T-helper 9 cell (primary cell): ENCODE results near the gene DEAF1.
"Not testable (repeated sequence)": the region's sequence is repeated elsewhere in the genome, so short reads cannot be mapped to it uniquely, and the experiment has no call there.

ENCODE experiments used
- DNase-seq: peaks from one replicate; pipeline ENCODE4 v3.0.0-alpha.2; 2020
- total RNA-seq, 2 donors: gene quantifications; one replicate each; lab custom pipeline; 2026; lab: John Stamatoyannopoulos, UW

Gene DEAF1, protein sequence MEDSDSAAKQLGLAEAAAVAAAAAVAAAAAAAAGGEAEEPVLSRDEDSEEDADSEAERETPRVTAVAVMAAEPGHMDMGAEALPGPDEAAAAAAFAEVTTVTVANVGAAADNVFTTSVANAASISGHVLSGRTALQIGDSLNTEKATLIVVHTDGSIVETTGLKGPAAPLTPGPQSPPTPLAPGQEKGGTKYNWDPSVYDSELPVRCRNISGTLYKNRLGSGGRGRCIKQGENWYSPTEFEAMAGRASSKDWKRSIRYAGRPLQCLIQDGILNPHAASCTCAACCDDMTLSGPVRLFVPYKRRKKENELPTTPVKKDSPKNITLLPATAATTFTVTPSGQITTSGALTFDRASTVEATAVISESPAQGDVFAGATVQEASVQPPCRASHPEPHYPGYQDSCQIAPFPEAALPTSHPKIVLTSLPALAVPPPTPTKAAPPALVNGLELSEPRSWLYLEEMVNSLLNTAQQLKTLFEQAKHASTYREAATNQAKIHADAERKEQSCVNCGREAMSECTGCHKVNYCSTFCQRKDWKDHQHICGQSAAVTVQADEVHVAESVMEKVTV
- total RNA-seq: 37.9 to 48.3 reads per million in 2 donors

DNA sequence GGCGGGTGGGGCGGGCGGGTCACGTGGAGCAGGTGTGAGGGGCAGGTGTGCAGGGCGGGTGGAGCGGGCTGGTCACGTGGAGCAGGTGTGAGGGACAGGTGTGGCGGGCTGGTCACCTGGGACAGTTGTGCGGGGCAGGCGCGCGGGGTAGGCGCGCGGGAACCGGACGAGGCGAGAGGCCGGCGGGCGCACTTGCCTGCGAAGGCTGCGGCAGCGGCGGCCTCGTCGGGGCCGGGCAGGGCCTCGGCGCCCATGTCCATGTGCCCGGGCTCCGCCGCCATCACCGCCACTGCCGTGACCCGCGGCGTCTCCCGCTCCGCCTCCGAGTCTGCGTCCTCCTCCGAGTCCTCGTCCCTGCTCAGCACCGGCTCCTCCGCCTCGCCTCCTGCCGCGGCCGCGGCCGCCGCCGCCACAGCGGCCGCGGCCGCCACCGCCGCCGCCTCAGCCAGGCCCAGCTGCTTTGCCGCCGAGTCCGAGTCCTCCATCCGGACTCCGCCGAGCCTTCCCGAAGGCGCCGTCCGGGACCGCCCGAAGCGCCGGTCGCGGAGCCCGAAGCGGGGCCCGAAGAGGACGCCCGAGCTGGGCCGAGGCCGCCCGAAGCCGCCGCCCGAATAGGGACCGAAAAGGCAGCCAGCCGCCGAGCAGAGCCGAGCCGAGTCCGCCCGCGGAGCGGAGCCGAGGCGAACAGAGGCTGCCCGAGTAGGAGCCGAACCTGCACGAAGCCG, at the start of gene DEAF1:
Gene DEAF1 (minus strand): TSS at position 660 of the 725 bp plus-strand sequence. CDS start 175 bp downstream, at position 485.
- peak; percentile 98 for DNase-seq

DNA sequence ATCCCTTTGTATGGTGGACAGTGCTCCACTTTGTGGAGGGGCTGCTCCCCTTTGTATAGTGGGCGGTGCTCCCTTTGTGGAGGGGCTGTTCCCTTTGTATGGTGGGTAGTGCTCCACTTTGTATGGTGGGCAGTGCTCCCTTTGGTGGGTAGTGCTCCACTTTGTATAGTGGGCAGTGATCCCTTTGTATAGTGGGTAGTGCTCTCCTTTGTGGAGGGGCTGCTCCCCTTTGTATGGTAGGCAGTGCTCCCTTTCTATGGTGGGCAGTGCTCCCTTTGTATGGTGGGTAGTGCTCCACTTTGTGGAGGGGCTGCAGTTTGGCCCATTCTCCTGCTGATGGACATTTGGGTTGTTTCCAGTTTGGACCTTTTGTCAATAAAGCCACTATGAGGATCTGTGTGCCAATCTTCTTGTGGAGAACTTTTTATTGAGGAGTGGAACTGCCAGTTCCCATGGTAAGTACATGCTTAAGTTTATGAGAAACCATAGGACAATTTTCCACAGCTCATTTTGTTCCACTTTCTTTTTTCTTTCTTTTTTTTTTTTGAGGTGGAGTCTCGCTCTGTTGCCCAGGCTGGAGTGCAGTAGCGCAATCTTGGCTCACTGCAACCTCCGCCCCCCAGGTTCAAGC, 47.7 kb upstream of the DEAF1 start:
- DNase-seq: no peak

DNA sequence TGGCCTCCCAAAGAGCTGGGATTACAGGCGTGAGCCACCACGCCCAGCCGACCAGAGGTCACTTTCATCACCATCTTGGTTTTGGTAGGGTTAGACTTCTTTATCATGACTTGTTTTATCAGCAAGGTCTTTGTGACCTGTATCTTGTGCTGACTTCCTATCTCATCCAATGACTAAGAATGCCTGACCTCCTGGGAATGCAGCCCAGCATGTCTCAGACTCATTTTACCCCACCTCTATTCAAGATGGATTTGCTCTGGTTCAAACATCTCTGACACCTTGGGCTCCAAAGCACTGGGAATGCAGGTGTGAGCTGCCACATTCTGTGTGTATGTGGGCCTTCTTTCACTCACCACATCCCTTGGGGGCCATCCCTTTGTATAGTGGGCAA, 47.1 kb upstream of the DEAF1 start:
- DNase-seq: no peak

DNA sequence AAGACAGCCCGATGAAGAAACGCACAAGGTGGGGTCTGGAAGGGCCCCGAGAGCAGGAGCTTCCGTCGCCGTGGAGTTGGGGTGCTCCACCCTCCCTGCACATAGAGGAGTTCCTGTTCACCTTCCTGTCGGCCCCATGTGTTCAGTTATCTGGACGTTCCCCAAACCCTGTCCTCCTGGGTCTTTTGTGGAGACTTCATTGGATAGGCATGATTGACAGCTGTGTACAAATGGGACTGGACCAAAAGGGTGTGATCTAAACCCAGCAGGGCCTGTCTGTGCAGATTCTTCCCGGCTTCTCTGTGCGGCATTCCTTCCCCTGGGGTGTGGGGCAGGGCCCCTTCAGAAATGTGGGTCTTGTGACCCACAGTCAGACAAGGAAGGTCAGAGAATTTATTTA, 42.9 kb upstream of the DEAF1 start:
- not testable (repeated sequence) for DNase-seq

DNA sequence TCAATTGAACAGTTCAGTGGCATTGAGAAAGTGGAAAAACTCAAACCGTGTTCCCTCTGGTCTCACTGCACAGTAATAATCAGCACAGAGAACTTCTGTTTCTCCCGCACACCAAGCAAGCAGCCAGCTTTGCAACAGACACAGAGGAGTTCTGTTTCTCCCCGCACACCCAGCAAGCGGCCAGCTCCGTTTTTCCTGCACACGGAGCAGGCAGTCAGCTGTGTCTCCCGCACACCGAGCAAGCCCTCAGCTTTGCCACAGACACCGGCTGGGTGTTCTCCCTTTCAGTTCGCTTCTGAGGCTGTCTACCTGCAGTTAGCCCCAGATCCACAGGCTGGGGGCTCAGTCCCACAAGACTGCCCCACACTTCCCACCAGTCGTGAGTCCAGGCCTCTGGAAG, 42.3 kb upstream of the DEAF1 start:
- DNase-seq: no peak

DNA sequence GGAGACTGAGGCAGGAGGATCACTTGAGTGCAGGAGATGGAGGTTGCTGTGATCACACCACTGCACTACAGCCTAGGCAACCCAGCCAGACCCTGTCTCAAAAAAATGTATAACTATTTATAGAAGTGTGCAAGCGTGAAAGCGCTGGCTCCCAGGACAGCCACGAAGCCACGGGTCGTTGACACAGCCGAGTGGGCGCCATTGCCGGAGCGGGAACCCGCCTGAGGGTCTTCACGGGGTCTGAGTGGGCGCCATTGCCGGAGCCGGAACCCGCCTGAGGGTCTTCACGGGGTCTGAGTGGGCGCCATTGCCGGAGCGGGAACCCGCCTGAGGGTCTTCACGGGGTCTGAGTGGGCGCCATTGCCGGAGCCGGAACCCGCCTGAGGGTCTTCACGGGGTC, 39.5 kb upstream of the DEAF1 start:
- not testable (repeated sequence) for DNase-seq

DNA sequence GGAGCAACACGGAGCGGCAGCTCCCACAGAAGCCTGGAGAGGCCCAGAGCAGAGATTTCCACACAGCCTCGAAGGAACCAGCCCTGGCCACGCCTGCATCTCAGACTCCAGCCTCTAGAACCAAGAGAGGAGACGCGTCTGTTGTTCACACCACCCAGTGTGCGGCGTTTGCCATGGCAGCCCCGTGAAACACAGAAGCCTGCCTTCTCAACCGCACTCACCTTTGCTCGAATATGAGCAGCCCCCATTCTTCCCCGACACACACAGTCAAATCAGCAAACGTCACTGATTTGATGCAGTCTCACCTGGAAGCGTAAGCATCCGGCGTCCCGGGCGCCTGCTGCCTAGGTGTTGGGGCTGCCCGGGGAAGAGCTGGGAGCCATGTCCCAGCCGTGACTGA, 38.0 kb upstream of the DEAF1 start:
- DNase-seq: no peak

DNA sequence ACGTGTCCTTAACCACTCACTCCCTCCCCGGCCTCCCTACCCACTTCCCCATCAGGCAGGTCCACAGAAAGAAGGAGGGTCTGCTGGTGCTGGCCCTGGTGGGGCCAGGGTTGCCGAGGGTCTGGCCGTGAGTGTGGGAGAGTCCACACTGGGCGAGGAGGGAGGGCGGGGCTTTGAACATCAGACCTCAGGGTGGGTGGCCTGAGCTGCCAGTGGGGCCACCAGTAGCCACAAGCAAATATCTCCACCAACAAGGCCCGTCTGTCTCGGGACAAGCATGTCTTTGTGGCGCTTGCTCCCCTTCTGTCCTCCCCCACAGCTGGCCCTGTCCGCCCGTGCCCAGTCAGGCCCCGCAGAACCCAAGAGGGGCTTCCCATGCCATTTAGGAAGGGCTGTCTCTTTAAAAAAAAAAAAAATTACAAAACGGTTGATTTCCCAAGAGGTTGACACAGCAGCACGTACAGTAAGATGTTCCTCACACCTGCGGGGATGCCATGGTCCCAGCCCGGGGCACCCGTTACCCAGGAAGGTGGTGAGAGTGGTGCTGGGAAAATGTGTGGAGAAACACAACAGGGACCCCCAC, 34.6 kb upstream of the DEAF1 start:
- no peak for DNase-seq

DNA sequence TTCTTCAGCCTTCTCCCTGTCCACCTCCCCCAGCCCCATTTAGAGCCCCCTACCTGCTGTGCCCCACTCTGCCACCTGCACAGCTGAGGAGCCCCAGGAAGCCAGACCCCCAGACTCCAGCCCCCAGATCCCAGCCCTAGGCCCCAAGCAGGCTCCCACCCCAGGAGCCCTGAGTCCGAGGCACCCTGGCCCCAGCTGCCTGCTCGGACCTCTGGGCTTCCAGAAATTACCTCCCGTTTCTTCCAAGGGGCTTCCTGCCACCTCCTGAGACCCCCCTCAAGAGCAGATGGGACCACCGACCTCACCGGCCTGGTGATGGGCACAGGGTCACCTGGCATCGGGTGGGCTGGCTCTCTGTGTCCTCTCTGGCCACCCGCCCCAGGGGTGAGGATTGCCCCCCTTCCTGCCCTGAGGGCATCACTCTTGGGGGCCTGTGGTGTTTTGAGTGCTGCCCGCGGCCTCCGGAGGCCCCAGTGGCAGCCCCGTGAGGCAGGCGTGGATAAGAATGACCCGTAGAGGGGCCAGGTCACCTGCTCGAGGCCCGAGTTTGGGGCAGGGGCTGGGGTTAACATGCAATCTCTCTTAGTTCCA, 34.0 kb upstream of the DEAF1 start:
- DNase-seq: no peak

DNA sequence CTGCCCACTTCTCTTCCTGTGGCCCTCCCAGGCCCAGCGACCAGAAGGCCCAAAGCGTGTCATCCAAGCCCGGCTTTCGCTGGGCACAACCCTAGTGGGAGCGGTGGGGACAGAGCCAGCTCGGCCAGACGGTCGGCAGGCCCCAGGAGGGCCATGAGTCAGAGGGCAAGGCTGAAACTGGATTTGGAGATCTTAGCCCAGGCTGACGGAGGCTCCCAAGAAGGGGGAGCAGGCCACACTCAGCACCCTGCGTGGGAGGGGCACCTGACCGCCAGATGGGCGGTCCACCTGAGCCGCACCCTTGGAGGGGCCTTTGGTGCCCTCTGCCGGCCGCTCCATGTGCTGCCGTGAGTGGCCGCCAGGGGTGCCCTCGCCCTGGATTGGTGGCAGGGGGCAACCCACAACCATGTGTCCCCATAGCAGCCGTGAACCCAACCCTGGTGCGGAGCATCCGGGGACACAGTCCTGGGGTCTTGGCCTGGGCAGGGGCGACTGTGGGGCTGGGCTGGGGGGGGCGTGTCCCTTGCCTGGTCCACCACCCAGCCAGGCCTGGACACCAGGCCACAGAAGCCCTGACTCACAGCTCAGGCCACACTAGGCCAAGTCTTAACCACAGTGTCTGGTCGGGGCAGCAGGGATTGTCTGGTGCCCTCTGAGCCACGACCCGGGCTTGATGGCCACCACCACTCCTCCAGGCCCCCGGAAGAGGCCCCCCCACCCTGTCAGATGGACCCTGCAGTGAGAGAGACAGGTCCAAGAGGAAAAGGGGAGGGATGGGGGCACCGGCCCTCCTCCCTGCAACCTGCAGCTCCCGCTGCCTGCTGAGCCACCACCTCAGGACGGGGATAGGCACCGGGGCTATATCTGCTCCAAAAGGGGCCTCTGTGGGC, 33.1 kb upstream of the DEAF1 start:
- peak; percentile 77 for DNase-seq

DNA sequence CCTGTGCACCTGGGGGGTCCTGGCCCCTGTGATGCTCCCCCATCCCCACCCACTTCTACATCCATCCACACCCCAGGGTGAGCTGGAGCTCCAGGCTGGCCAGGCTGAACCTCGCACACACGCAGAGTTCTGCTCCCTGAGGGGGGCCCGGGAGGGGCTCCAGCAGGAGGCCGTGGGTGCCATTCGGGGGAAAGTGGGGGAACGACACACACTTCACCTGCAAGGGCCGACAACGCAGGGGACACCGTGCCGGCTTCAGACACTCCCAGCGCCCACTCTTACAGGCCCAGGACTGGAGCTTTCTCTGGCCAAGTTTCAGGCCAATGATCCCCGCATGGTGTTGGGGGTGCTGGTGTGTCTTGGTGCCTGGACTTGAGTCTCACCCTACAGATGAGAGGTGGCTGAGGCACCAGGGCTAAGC, 32.3 kb upstream of the DEAF1 start:
- DNase-seq: no peak

DNA sequence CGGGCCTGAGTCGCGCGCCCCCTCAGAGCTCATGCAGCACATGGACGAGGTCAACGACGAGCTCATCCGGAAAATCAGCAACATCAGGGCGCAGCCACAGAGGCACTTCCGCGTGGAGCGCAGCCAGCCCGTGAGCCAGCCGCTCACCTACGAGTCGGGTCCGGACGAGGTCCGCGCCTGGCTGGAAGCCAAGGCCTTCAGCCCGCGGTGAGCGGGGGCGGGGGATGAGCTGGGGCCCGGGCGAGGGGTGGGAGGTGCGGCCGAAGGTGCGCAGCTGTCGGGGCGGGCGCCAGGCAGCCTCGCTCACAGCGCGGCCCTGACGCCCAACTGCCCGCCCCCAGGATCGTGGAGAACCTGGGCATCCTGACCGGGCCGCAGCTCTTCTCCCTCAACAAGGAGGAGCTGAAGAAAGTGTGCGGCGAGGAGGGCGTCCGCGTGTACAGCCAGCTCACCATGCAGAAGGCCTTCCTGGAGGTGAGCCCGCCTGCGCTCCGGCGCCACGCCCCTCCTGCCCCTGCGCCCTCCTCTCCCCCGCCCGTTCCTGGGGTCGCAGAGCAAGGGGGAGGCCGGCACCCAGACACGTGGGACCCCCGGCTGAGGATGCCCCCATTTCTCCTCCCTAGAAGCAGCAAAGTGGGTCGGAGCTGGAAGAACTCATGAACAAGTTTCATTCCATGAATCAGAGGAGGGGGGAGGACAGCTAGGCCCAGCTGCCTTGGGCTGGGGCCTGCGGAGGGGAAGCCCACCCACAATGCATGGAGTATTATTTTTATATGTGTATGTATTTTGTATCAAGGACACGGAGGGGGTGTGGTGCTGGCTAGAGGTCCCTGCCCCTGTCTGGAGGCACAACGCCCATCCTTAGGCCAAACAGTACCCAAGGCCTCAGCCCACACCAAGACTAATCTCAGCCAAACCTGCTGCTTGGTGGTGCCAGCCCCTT, 31.5 kb upstream of the DEAF1 start:
- peak; percentile 39 for DNase-seq

DNA sequence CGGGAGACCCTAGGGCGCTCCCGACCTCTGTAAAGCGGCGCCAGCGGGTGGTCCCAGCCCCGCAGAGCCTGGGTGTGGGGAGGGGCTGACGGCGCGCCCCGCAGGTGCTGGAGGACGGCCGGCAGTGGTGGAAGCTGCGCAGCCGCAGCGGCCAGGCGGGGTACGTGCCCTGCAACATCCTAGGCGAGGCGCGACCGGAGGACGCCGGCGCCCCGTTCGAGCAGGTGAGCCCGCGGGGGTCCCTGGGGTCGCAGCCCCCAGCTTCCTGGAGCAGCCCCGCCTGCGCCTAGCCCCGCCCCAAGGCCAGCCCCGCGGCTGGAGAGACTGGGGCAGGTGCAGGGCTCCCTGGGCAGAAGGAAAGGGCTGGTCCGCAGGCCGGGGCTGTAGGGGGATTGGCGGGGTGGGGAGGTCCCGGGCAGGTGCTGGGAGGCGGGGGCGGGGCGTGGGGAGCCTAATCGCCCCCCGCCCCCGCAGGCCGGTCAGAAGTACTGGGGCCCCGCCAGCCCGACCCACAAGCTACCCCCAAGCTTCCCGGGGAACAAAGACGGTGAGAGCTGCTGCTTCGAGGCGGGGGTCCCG, 30.7 kb upstream of the DEAF1 start:
- no peak for DNase-seq

DNA sequence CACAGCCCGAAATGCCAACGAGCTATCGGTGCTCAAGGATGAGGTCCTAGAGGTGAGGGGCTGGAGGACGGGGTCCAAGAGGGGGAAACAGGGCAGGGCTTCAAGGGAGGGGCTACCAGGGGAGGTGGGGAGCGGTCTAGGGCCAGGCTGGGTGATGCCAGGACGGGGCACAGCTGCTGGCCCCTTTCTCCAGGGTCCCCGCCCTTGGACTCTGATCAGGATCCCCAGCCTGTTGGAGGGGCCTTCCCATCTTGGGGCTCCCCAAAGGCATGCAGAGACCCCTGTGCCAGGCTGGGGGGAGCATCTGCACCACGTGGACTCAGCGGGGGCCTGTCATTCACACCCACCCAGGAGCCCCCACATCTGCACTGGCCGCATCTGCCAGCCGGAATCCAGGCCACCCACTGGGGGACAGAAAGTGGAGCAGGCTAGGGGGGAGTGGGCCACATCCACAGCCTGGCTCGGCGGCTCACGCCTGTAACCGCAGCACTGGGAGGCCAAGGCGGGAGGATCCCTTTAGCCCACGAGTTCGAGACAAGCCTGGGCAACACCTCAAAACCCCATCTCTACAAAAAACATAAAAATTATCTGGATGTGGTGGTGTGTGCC, 29.9 kb upstream of the DEAF1 start:
- no peak for DNase-seq

DNA sequence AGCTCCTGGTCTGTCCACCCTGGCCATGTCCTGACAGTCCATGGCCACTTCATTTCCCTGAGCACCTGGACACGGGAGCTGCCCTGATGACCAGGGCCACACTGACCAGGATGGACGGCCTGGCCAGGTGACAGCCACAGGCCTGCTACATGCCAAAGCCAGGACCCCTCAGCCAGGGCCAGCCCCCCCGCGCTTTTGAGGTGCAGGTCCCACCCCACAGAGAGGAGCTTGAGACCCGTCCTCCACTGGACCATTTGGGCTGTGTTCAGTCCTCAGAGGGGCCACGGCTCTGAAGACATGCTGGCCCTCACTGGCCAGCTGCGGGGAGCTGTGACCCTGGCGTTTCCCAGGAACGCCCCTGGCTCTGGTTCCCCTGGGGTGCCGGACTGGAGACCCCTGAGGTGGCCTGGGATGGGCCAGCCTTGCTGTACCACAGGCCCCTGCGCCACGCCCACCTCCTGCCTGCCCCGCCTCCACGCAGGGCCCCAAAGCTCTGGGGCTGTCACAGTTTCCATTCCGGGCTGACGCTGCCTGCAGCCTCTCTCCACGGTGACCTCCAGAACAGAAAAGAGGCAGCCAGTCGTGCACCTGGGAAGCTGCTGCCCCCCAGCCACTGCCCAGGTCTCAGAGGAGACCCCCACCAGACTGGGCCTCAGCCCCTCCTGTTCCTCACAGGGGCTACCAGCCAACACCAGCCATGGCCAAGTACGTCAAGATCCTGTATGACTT, 29.2 kb upstream of the DEAF1 start:
- DNase-seq: no peak

DNA sequence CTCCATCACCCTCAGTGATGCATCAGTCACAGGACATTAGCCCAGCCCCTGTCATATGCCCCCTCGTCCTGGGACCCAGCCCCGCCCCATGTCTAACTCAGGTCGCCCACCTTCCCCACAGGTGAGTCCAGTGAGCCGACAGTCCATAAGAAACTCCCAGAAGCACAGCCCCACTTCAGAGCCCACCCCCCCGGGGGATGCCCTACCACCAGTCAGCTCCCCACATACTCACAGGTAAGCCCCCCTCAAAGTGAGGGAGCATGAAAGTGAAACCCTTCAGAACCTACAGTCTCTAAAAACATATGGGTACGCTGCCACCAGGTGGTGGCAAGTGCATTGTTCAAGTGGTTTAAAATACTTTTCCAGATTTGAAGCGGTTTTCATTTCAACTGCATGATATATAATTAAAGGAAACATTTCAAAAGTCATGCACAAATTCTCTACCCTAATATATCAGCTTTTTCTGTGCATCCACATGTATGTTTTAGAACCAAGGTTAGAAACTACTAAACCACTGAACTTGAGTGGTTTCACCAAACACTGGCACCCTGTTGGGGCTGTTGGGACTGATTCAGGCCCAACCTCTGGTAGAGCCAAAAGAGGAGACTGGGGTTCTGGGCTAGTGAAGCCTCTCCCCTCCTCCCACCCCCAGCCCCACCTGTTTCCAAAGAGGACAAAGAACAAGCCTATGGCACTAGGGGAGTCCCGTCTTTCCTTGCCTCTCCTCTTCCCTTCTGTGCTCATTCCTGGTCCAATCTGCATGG, 28.3 kb upstream of the DEAF1 start:
- DNase-seq: no peak

DNA sequence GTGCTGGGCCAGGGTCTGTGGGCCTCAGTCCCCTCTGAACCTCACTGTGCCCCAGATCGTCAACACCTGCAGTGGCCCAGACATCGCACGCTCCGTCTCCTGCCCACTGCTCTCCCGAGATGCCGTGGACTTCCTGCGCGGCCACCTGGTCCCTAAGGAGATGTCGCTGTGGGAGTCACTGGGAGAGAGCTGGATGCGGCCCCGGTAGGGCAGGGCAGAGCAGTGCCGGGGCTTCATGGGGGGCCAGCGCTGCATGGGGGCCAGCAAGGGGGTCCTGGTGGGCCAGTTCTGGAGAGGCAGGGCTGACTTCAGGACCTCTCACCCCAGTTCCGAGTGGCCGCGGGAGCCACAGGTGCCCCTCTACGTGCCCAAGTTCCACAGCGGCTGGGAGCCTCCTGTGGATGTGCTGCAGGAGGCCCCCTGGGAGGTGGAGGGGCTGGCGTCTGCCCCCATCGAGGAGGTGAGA, 27.4 kb upstream of the DEAF1 start:
- no peak for DNase-seq
